NCI-H2227 treated with DMSO at 0.1 percent for 48 hours (cell line): Measurements from ENCODE around the gene KLLN.
A peak's percentile ranks its signal among the peaks of the same experiment; 100 is the strongest.
"Not testable (repeated sequence)": the region's sequence is repeated elsewhere in the genome, so short reads cannot be mapped to it uniquely, and the experiment has no call there.

Source experiments
- DNase-seq: peaks from one replicate; lab custom pipeline; 2025; lab: John Stamatoyannopoulos, UW

KLLN gene

GRCh38 chr10:87866412-87866974 is 3.2 kb upstream of the KLLN start:
- no peak for DNase-seq

GRCh38 chr10:87865241-87865881 is 2.0 kb upstream of the KLLN start:
- DNase-seq = no peak

- DNase-seq = no peak
Measured at GRCh38 chr10:87864496-87865059, 1.2 kb upstream of the KLLN start.

GRCh38 chr10:87863951-87864495 is 690 bp upstream of the KLLN start:
- not testable (repeated sequence) for DNase-seq

- no peak for DNase-seq
Measured at GRCh38 chr10:87862679-87863052, 667 bp downstream of the KLLN start.

GRCh38 chr10:87861953-87862678 is 1.2 kb downstream of the KLLN start:
- peak; percentile 76 for DNase-seq

GRCh38 chr10:87861566-87861952 is 1.8 kb downstream of the KLLN start:
- DNase-seq = no peak

GRCh38 chr10:87860816-87861403 is 2.4 kb downstream of the KLLN start:
- no peak for DNase-seq

- DNase-seq = peak; percentile 39
Measured at GRCh38 chr10:87860156-87860795, 3.1 kb downstream of the KLLN start.

GRCh38 chr10:87855665-87856064 is 7.7 kb downstream of the KLLN start:
- DNase-seq = not testable (repeated sequence)

- DNase-seq = not testable (repeated sequence)
Measured at GRCh38 chr10:87855247-87855646, 8.1 kb downstream of the KLLN start.

GRCh38 chr10:87852089-87852488 is 11.2 kb downstream of the KLLN start:
- DNase-seq = no peak

GRCh38 chr10:87850742-87851205 is 12.6 kb downstream of the KLLN start:
- peak; percentile 26 for DNase-seq

GRCh38 chr10:87849001-87849400 is 14.3 kb downstream of the KLLN start:
- DNase-seq = no peak

GRCh38 chr10:87847550-87847949 is 15.8 kb downstream of the KLLN start:
- DNase-seq = no peak

- not testable (repeated sequence) for DNase-seq
Measured at GRCh38 chr10:87846711-87847110, 16.6 kb downstream of the KLLN start.

GRCh38 chr10:87846023-87846422 is 17.3 kb downstream of the KLLN start:
- DNase-seq = no peak

GRCh38 chr10:87845624-87845998 is 17.7 kb downstream of the KLLN start:
- no peak for DNase-seq

- DNase-seq = no peak
Measured at GRCh38 chr10:87844837-87845623, 18.3 kb downstream of the KLLN start.

- no peak for DNase-seq
Measured at GRCh38 chr10:87843714-87844113, 19.6 kb downstream of the KLLN start.
